ENCODE measurements around the gene TTC4. TPM values are rescaled to one million over a fixed set of nuclear protein-coding genes. Genes with fewer than 3 reads are reported as not detected.

The TTC4 gene
- total RNA-seq, 2 donors from 2014 or later = 12.7 to 17.2 TPM

GRCh38 chr1:54701996-54702395 is 13.7 kb upstream of the TTC4 start:
- DNase-seq (ENCODE audit: low spot score) = no peak
- H3K27ac ChIP-seq = no peak overlapping the region
- H3K4me3 ChIP-seq = no peak overlapping the region
- H3K4me1 ChIP-seq (ENCODE audit: control insufficient read depth in 1 of 2, low read depth in 2 of 2) = no peaks in the 10 kb centered on the region
- TF ChIP-seq CTCF (IDR thresholded peaks at IDR 0.05) = no peak
- no peak for ATAC-seq (ENCODE audit: insufficient number of reproducible peaks, low FRiP score, low read depth)
- H3K36me3 ChIP-seq = no peaks in the 10 kb centered on the region
- H3K9me3 ChIP-seq = no peaks in the 10 kb centered on the region
- H3K27me3 ChIP-seq (replicated peaks; ENCODE audit: insufficient read depth) = no peaks in the 10 kb centered on the region

GRCh38 chr1:54703471-54703870 is 12.2 kb upstream of the TTC4 start:
- Histone ChIP-seq H3K4me1 (ENCODE audit: control insufficient read depth in 1 of 2, low read depth in 2 of 2) (no peaks in the 10 kb centered on the region), H3K27me3 (replicated peaks; ENCODE audit: insufficient read depth) (no peaks in the 10 kb centered on the region), H3K27ac (no peak overlapping the region), H3K36me3 (no peaks in the 10 kb centered on the region), H3K4me3 (no peak overlapping the region), H3K9me3 (no peaks in the 10 kb centered on the region)
- no peak for TF ChIP-seq CTCF (IDR thresholded peaks at IDR 0.05)
- DNase-seq (ENCODE audit: low spot score) (no peak), ATAC-seq (ENCODE audit: insufficient number of reproducible peaks, low FRiP score, low read depth) (no peak)

GRCh38 chr1:54705153-54705552 is 10.5 kb upstream of the TTC4 start:
- no peak for ATAC-seq (ENCODE audit: insufficient number of reproducible peaks, low FRiP score, low read depth)
- Histone ChIP-seq H3K4me3 (no peak overlapping the region), H3K27me3 (replicated peaks; ENCODE audit: insufficient read depth) (no peaks in the 10 kb centered on the region), H3K27ac (no peak overlapping the region), H3K9me3 (no peaks in the 10 kb centered on the region), H3K4me1 (ENCODE audit: control insufficient read depth in 1 of 2, low read depth in 2 of 2) (no peaks in the 10 kb centered on the region), H3K36me3 (no peaks in the 10 kb centered on the region)
- no peak for TF ChIP-seq CTCF (IDR thresholded peaks at IDR 0.05)
- DNase-seq (ENCODE audit: low spot score) = no peak

- ATAC-seq (ENCODE audit: insufficient number of reproducible peaks, low FRiP score, low read depth) (no peak), DNase-seq (ENCODE audit: low spot score) (no peak)
- H3K27ac ChIP-seq = no peak overlapping the region
- no peak overlapping the region for H3K4me3 ChIP-seq
- H3K36me3 ChIP-seq = no peaks in the 10 kb centered on the region
- H3K9me3 ChIP-seq = no peaks in the 10 kb centered on the region
- H3K27me3 ChIP-seq (replicated peaks; ENCODE audit: insufficient read depth) = no peaks in the 10 kb centered on the region
- no peak for TF ChIP-seq CTCF (IDR thresholded peaks at IDR 0.05)
- H3K4me1 ChIP-seq (ENCODE audit: control insufficient read depth in 1 of 2, low read depth in 2 of 2) = no peaks in the 10 kb centered on the region
These were observed 9.2 kb upstream of the TTC4 start for GRCh38 chr1:54706419-54706818.

GRCh38 chr1:54708385-54708784 is 7.3 kb upstream of the TTC4 start:
- Histone ChIP-seq H3K36me3 (no peaks in the 10 kb centered on the region), H3K4me1 (ENCODE audit: control insufficient read depth in 1 of 2, low read depth in 2 of 2) (no peaks in the 10 kb centered on the region), H3K4me3 (no peak overlapping the region), H3K27me3 (replicated peaks; ENCODE audit: insufficient read depth) (no peaks in the 10 kb centered on the region), H3K9me3 (no peaks in the 10 kb centered on the region), H3K27ac (no peak overlapping the region)
- no peak for DNase-seq (ENCODE audit: low spot score)
- no peak for ATAC-seq (ENCODE audit: insufficient number of reproducible peaks, low FRiP score, low read depth)
- TF ChIP-seq CTCF (IDR thresholded peaks at IDR 0.05) = no peak
